Hepatocyte (in vitro differentiated cells): ENCODE data around the gene INSR. TPM values are rescaled to one million over a fixed set of nuclear protein-coding genes. Genes with fewer than 3 reads are reported as not detected.

Experiments
- DNase-seq: peaks from one replicate; pipeline ENCODE4 v3.0.0-alpha.2; 2016; ENCODE audit warnings: low spot score
- H2AFZ ChIP-seq: fragments of 200-600 bp; sonication (generic); 2 replicates; pipeline ENCODE4 v1.6.0; 2016; ENCODE audit warnings: antibody characterized with exemption, mild to moderate bottlenecking
- H3K27ac ChIP-seq: fragments of 200-600 bp; sonication (generic); 2 replicates; pipeline ENCODE4 v1.5.1; 2016; ENCODE audit warnings: mild to moderate bottlenecking
- H3K27me3 ChIP-seq: fragments of 200-600 bp; sonication (generic); 2 replicates; pipeline ENCODE4 v1.6.1; 2016
- H3K36me3 ChIP-seq: fragments of 200-600 bp; sonication (generic); replicated peaks from 2 replicates; pipeline ENCODE4 v1.5.1; 2016; ENCODE audit warnings: low read depth; ENCODE audit not compliant: insufficient read depth
- H3K4me1 ChIP-seq: fragments of 200-600 bp; sonication (generic); 2 replicates; pipeline ENCODE4 v1.5.1; 2016; ENCODE audit warnings: mild to moderate bottlenecking, moderate library complexity; ENCODE audit not compliant: insufficient read depth
- H3K4me2 ChIP-seq: fragments of 200-600 bp; sonication (generic); 2 replicates; pipeline ENCODE4 v1.6.0; 2016
- H3K4me3 ChIP-seq: fragments of 200-600 bp; sonication (generic); 2 replicates; pipeline ENCODE4 v1.5.1; 2016; ENCODE audit warnings: mild to moderate bottlenecking
- H3K79me2 ChIP-seq: fragments of 200-600 bp; sonication (generic); 2 replicates; pipeline ENCODE4 v1.6.0; 2017; ENCODE audit warnings: mild to moderate bottlenecking
- H3K9me2 ChIP-seq: fragments of 200-600 bp; sonication (generic); replicated peaks from 2 replicates; pipeline ENCODE4 v1.6.0; 2017; ENCODE audit warnings: mild to moderate bottlenecking; ENCODE audit not compliant: insufficient read depth
- H3K9me3 ChIP-seq: fragments of 200-600 bp; sonication (generic); 2 replicates; pipeline ENCODE4 v1.5.1; 2016; ENCODE audit warnings: low read depth, mild to moderate bottlenecking
- H4K20me1 ChIP-seq: fragments of 200-600 bp; sonication (generic); 2 replicates; pipeline ENCODE4 v1.6.0; 2016; ENCODE audit warnings: mild to moderate bottlenecking; ENCODE audit not compliant: insufficient read depth, poor library complexity, severe bottlenecking
- CTCF ChIP-seq: fragments of 200-600 bp; sonication (generic); IDR thresholded peaks from 2 replicates; pipeline ENCODE4 v1.5.1; 2016; ENCODE audit warnings: antibody characterized with exemption, mild to moderate bottlenecking; ENCODE audit not compliant: poor library complexity
- EZH2 ChIP-seq: fragments of 200-600 bp; sonication (generic); IDR thresholded peaks from 2 replicates; pipeline ENCODE4 v1.6.1; 2016; ENCODE audit warnings: antibody characterized with exemption, mild to moderate bottlenecking, borderline replicate concordance
- EZH2phosphoT487 ChIP-seq: fragments of 200-600 bp; sonication (generic); IDR thresholded peaks from one replicate; pipeline ENCODE4 v1.6.1; 2018; ENCODE audit warnings: antibody characterized with exemption, mild to moderate bottlenecking, low read depth, moderate library complexity; ENCODE audit not compliant: unreplicated experiment, severe bottlenecking
- WGBS: methylation state at CpG from one replicate; pipeline ENCODE4 v1.1.6; 2016; ENCODE audit warnings: low lambda C conversion rate; ENCODE audit errors: missing lambda C conversion rate; 5-methylcytosine and 5-hydroxymethylcytosine counted together
- polyA plus RNA-seq: library from polyadenylated mRNA; unstranded; fragments of >200 nt; fragmentation: Nextera tagmentation; extraction: Ambion mirVana; gene quantifications from 2 replicates; pipeline ENCODE4 v1.2.1, GENCODE V29; 2016
- total RNA-seq: library from RNA; depleted of rRNA; stranded (reverse); fragments of >200 nt; gene quantifications from 2 replicates; pipeline ENCODE4 v1.2.3, GENCODE V29; 2014

Gene INSR
- total and polyA plus RNA-seq, 2 experiments from 2014 or later: 17.0 to 59.0 TPM

- no peaks in the 10 kb centered on the region for H3K9me2 ChIP-seq
- H3K4me1 ChIP-seq: peaks cover 7% of the 10 kb centered on the region
- H2AFZ ChIP-seq: no peak overlapping the region
- no peaks in the 10 kb centered on the region for H3K9me3 ChIP-seq
- DNase-seq: no peak
- no peak for TF ChIP-seq CTCF
- no peak for TF ChIP-seq EZH2phosphoT487
- no peak for TF ChIP-seq EZH2
- H3K4me2 ChIP-seq: no peak overlapping the region
- peaks cover 69% of the 10 kb centered on the region for H3K79me2 ChIP-seq
- H4K20me1 ChIP-seq: peaks cover 32% of the 10 kb centered on the region
- no peak overlapping the region for H3K27ac ChIP-seq
- H3K27me3 ChIP-seq: no peaks in the 10 kb centered on the region
- H3K36me3 ChIP-seq: no peaks in the 10 kb centered on the region
- no peak overlapping the region for H3K4me3 ChIP-seq
Observed at GRCh38 chr19:7226739-7227138, 67.5 kb downstream of the INSR start.

GRCh38 chr19:7225741-7226140 lies 68.5 kb downstream of the INSR start:
- H3K27ac ChIP-seq: no peak overlapping the region
- no peak overlapping the region for H2AFZ ChIP-seq
- H3K4me1 ChIP-seq: peaks cover 7% of the 10 kb centered on the region

DNA sequence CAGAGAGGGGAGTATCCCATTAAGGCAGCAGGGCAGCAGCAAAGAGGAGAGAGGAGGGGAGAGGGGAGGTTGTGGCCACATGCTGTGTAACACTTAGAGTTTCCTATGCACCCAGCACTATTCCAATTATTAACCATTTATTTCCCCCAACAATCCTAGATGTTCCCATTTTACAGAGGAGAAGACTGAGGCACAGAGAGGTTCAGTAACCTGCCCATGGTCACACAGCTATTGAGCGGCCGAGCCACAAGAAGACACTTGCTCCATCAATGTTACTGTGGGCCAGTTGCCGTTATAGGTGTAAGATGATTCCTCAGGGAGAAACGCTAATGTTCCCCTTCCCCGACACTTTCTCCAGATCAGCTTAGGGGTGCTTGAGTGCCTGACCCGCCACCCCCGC lies 69.2 kb downstream of the INSR start:
- Histone ChIP-seq H3K36me3 (no peaks in the 10 kb centered on the region), H2AFZ (no peak overlapping the region), H3K79me2 (peaks cover 75% of the 10 kb centered on the region), H3K27me3 (no peaks in the 10 kb centered on the region), H3K9me3 (no peaks in the 10 kb centered on the region), H3K4me2 (no peak overlapping the region), H4K20me1 (peaks cover 32% of the 10 kb centered on the region), H3K9me2 (no peaks in the 10 kb centered on the region), H3K27ac (no peak overlapping the region), H3K4me3 (no peak overlapping the region), H3K4me1 (peaks cover 7% of the 10 kb centered on the region)
- no peak for DNase-seq
- TF ChIP-seq CTCF (no peak), EZH2 (no peak), EZH2phosphoT487 (no peak)
- WGBS: 93% methylated on average over 7 of the region's 7 CpGs

More at GRCh38 chr19:7225741-7226140, 68.5 kb downstream of the INSR start:
- Histone ChIP-seq H3K4me3 (no peak overlapping the region), H3K4me2 (no peak overlapping the region), H3K27me3 (no peaks in the 10 kb centered on the region), H3K9me3 (no peaks in the 10 kb centered on the region), H3K36me3 (no peaks in the 10 kb centered on the region), H3K9me2 (no peaks in the 10 kb centered on the region), H4K20me1 (peaks cover 32% of the 10 kb centered on the region), H3K79me2 (peaks cover 68% of the 10 kb centered on the region)
- no peak for DNase-seq
- TF ChIP-seq EZH2phosphoT487 (no peak), CTCF (no peak)
- 96% methylated on average over 10 of the region's 10 CpGs for WGBS

- Histone ChIP-seq H3K27ac (peak overlapping the region; percentile 27), H3K9me2 (no peaks in the 10 kb centered on the region)
- TF ChIP-seq CTCF (no peak), EZH2phosphoT487 (no peak), EZH2 (no peak)
Observed at GRCh38 chr19:7224209-7224686, 70.0 kb downstream of the INSR start.

More at GRCh38 chr19:7224209-7224686, 70.0 kb downstream of the INSR start:
- H3K27me3 ChIP-seq: no peaks in the 10 kb centered on the region
- peaks cover 32% of the 10 kb centered on the region for H4K20me1 ChIP-seq
- H3K79me2 ChIP-seq: peaks cover 78% of the 10 kb centered on the region
- H3K4me1 ChIP-seq: peaks cover 7% of the 10 kb centered on the region
- WGBS: 71% methylated on average over 18 of the region's 18 CpGs
- no peak overlapping the region for H2AFZ ChIP-seq
- H3K9me3 ChIP-seq: no peaks in the 10 kb centered on the region
- peak overlapping the region; percentile 33 for H3K4me2 ChIP-seq
- no peak for DNase-seq
- H3K4me3 ChIP-seq: no peak overlapping the region
- no peaks in the 10 kb centered on the region for H3K36me3 ChIP-seq
